GM12874 (cell line): ENCODE results near the gene PRR12.

Source experiments
- CTCF ChIP-seq: IDR thresholded peaks from 2 replicates; pipeline ENCODE4 v1.5.1; 2011; ENCODE audit warnings: low read depth, mild to moderate bottlenecking, control low read depth, low read length, moderate library complexity; ENCODE audit not compliant: insufficient read depth

Gene PRR12

GRCh38 chr19:49669516-49669915 is 78.5 kb downstream of the PRR12 start:
- no peak for TF ChIP-seq CTCF

GRCh38 chr19:49672131-49672919 is 81.3 kb downstream of the PRR12 start:
- TF ChIP-seq CTCF, result peak; percentile 97
